Subcutaneous adipose tissue (tissue), 4 donors: ENCODE results near the gene PNLIPRP1. TPM values are rescaled to one million over a fixed set of nuclear protein-coding genes. Genes with fewer than 3 reads are reported as not detected.

Experiments
- CTCF ChIP-seq: fragments of 450-650 bp; IDR thresholded peaks from one replicate; pipeline ENCODE4 v1.5.1; 2016; ENCODE audit warnings: low read depth, mild to moderate bottlenecking, control low read depth, antibody characterized with exemption, moderate library complexity
- total RNA-seq, 4 donors: library from RNA; depleted of rRNA; stranded (reverse); fragments of >200 nt; gene quantifications; one replicate each; pipeline ENCODE4 v1.1.0, GENCODE V29; 2016

The PNLIPRP1 gene
- total RNA-seq, 4 donors from 2014 or later, result not detected

- TF ChIP-seq CTCF, result no peak
These were observed 41.9 kb downstream of the PNLIPRP1 start for GRCh38 chr10:116632596-116633215.

- no peak for TF ChIP-seq CTCF
These were observed 42.4 kb downstream of the PNLIPRP1 start for GRCh38 chr10:116633216-116633600.

- TF ChIP-seq CTCF, result no peak
These were observed 43.6 kb downstream of the PNLIPRP1 start for GRCh38 chr10:116634126-116634975.

GRCh38 chr10:116636385-116636784, 45.6 kb downstream of the PNLIPRP1 start:
- TF ChIP-seq CTCF, result no peak

- no peak for TF ChIP-seq CTCF
These were observed 46.2 kb downstream of the PNLIPRP1 start for GRCh38 chr10:116636976-116637375.

GRCh38 chr10:116637830-116638229, 47.1 kb downstream of the PNLIPRP1 start:
- no peak for TF ChIP-seq CTCF

GRCh38 chr10:116646502-116646901, 55.7 kb downstream of the PNLIPRP1 start:
- no peak for TF ChIP-seq CTCF
